ENCODE results near the gene TNS2. TPM values are rescaled to one million over a fixed set of nuclear protein-coding genes. Genes with fewer than 3 reads are reported as not detected.

TNS2 gene
- total and polyA plus RNA-seq, 2 of the 13 experiments (the other 11 are each of a cell fraction or from before 2014, with no cell fraction given) = 8.9 to 20.4 TPM

DNA sequence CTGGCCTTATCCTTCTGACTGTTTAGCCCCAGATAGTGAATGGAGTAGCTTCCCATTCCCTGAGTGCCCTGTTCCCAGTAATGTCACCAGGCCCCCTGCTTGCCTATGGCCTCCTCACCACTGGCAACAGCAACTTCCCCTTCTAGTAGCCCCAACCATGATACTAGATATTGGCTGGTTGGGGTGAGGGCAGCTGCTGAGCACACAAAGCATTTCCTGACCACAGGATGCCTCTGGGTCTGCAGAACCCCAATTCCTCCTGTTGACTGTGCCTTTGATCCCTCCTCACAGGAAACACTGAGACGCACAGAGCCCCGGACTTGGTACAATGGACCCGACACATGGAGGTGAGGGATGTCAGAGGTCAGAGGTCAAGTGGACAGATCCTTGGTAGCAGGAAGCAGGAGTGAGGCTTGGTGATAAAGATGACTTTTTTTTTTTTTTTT, 54.0 kb downstream of the TNS2 start (continued):
- TF ChIP-seq, protein P1, sequence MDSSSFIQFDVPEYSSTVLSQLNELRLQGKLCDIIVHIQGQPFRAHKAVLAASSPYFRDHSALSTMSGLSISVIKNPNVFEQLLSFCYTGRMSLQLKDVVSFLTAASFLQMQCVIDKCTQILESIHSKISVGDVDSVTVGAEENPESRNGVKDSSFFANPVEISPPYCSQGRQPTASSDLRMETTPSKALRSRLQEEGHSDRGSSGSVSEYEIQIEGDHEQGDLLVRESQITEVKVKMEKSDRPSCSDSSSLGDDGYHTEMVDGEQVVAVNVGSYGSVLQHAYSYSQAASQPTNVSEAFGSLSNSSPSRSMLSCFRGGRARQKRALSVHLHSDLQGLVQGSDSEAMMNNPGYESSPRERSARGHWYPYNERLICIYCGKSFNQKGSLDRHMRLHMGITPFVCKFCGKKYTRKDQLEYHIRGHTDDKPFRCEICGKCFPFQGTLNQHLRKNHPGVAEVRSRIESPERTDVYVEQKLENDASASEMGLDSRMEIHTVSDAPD (CRISPR knock-in tag; IDR thresholded peaks at IDR 0.05) = no peak
- TF ChIP-seq ETV6 (CRISPR knock-in tag; conservative IDR thresholded peaks at IDR 0.05) (no peak), GPN1 (CRISPR knock-in tag; IDR thresholded peaks at IDR 0.05; ENCODE audit: borderline replicate concordance) (no peak), ZNF335 (CRISPR knock-in tag; IDR thresholded peaks at IDR 0.05) (peak; percentile 84; the same call in 1 of the 2 replicates), ZNF614 (CRISPR knock-in tag; IDR thresholded peaks at IDR 0.05; ENCODE audit: borderline replicate concordance) (0 out of 2 replicates have a peak, but pooled peaks have one; percentile 44), CENPT (CRISPR knock-in tag; IDR thresholded peaks at IDR 0.05; ENCODE audit: low read depth) (peak; percentile 64; the same call in 1 of the 2 replicates), ZNF34 (CRISPR knock-in tag; IDR thresholded peaks at IDR 0.05; ENCODE audit: borderline replicate concordance) (peak; percentile 25; the same call in 1 of the 2 replicates), HNF4G (IDR thresholded peaks at IDR 0.05; ENCODE audit: borderline replicate concordance, low read depth, low read length) (peak; percentile 94), HNF4G (CRISPR knock-in tag; IDR thresholded peaks at IDR 0.05; ENCODE audit: borderline replicate concordance, low read depth) (peak; percentile 91; the same call in 1 of the 2 replicates), ZNF841 (CRISPR knock-in tag; IDR thresholded peaks at IDR 0.05; ENCODE audit: borderline replicate concordance) (no peak), KLF6 (CRISPR knock-in tag; IDR thresholded peaks at IDR 0.05) (no peak), TAF1 (CRISPR knock-in tag; IDR thresholded peaks at IDR 0.05) (no peak), ZNF678 (CRISPR knock-in tag; IDR thresholded peaks at IDR 0.05) (no peak), THYN1 (CRISPR knock-in tag; IDR thresholded peaks at IDR 0.05; ENCODE audit: borderline replicate concordance, low read depth) (no peak), RARA (CRISPR knock-in tag; IDR thresholded peaks at IDR 0.05) (peak; percentile 96), ZNF883 (CRISPR knock-in tag; IDR thresholded peaks at IDR 0.05; ENCODE audit: not compliant biosample characterization) (no peak), CHD4 (IDR thresholded peaks at IDR 0.05; ENCODE audit: borderline replicate concordance, low read length) (peak; percentile 68)
- TF ChIP-seq, protein P2, sequence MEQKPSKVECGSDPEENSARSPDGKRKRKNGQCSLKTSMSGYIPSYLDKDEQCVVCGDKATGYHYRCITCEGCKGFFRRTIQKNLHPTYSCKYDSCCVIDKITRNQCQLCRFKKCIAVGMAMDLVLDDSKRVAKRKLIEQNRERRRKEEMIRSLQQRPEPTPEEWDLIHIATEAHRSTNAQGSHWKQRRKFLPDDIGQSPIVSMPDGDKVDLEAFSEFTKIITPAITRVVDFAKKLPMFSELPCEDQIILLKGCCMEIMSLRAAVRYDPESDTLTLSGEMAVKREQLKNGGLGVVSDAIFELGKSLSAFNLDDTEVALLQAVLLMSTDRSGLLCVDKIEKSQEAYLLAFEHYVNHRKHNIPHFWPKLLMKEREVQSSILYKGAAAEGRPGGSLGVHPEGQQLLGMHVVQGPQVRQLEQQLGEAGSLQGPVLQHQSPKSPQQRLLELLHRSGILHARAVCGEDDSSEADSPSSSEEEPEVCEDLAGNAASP (CRISPR knock-in tag; IDR thresholded peaks at IDR 0.05; ENCODE audit: borderline replicate concordance) = peak; percentile 64; the same call in 1 of the 2 replicates
- TF ChIP-seq, protein P3, sequence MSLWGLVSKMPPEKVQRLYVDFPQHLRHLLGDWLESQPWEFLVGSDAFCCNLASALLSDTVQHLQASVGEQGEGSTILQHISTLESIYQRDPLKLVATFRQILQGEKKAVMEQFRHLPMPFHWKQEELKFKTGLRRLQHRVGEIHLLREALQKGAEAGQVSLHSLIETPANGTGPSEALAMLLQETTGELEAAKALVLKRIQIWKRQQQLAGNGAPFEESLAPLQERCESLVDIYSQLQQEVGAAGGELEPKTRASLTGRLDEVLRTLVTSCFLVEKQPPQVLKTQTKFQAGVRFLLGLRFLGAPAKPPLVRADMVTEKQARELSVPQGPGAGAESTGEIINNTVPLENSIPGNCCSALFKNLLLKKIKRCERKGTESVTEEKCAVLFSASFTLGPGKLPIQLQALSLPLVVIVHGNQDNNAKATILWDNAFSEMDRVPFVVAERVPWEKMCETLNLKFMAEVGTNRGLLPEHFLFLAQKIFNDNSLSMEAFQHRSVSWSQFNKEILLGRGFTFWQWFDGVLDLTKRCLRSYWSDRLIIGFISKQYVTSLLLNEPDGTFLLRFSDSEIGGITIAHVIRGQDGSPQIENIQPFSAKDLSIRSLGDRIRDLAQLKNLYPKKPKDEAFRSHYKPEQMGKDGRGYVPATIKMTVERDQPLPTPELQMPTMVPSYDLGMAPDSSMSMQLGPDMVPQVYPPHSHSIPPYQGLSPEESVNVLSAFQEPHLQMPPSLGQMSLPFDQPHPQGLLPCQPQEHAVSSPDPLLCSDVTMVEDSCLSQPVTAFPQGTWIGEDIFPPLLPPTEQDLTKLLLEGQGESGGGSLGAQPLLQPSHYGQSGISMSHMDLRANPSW (CRISPR knock-in tag; IDR thresholded peaks at IDR 0.05; ENCODE audit: borderline replicate concordance) = no peak
- TF ChIP-seq, protein P4, sequence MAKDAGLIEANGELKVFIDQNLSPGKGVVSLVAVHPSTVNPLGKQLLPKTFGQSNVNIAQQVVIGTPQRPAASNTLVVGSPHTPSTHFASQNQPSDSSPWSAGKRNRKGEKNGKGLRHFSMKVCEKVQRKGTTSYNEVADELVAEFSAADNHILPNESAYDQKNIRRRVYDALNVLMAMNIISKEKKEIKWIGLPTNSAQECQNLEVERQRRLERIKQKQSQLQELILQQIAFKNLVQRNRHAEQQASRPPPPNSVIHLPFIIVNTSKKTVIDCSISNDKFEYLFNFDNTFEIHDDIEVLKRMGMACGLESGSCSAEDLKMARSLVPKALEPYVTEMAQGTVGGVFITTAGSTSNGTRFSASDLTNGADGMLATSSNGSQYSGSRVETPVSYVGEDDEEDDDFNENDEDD (CRISPR knock-in tag; IDR thresholded peaks at IDR 0.05; ENCODE audit: borderline replicate concordance) = no peak; the same call in 1 of the 2 replicates
- TF ChIP-seq, protein P5, sequence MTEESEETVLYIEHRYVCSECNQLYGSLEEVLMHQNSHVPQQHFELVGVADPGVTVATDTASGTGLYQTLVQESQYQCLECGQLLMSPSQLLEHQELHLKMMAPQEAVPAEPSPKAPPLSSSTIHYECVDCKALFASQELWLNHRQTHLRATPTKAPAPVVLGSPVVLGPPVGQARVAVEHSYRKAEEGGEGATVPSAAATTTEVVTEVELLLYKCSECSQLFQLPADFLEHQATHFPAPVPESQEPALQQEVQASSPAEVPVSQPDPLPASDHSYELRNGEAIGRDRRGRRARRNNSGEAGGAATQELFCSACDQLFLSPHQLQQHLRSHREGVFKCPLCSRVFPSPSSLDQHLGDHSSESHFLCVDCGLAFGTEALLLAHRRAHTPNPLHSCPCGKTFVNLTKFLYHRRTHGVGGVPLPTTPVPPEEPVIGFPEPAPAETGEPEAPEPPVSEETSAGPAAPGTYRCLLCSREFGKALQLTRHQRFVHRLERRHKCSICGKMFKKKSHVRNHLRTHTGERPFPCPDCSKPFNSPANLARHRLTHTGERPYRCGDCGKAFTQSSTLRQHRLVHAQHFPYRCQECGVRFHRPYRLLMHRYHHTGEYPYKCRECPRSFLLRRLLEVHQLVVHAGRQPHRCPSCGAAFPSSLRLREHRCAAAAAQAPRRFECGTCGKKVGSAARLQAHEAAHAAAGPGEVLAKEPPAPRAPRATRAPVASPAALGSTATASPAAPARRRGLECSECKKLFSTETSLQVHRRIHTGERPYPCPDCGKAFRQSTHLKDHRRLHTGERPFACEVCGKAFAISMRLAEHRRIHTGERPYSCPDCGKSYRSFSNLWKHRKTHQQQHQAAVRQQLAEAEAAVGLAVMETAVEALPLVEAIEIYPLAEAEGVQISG (CRISPR knock-in tag; IDR thresholded peaks at IDR 0.05) = no peak

Data from HepG2 (cell line).